GM21786 (cell line): ENCODE measurements around the gene ZMYND10.

ENCODE experiments used
- ATAC-seq: cut with Tn5 transposase; IDR thresholded peaks from one replicate; pipeline ENCODE4 v1.9.1; 2021; ENCODE audit not compliant: unreplicated experiment

ZMYND10 gene

DNA sequence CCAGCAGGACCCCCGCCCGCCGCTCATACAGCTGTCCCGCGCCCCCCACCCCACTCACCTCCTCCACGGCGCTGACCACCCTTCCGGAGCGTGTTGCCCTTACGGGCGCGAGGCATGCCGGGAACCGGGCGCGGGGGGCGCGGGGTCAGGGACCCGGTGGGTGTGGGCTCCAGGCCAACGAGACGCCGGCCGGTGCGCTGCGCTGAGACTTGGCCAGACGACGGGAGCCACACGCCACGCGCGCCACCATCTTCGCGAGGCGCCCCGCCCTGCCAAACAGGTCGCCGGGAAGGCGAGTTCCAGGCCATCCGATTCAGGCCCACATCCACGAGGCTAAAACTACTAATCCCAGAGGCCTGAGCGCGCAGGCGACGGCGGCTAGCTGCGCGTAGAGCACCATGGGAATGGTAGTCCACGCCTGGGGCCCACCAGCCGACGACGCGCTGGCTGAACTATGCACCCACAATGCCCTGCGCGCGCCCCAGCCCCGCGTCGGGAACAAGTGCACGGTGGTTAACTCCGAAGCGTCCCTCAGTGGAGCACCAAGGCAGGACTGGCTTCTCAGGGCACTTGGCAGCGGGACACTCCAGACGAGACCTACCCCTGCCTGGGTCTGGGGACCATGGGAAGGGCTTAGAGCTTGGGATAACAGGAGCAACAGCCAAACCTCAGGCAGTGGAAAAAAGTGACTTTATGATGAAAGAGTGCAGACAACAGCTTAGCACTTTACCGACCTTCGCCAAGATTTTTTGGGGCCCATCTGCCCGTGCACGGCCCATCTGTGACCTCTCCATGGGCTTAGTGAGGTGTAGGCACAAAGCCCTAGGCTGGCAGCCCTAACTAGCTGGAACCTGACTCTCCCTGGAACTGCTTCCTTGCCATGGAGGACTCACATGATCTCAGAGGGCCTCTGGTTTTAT is 53.1 kb downstream of the ZMYND10 start, which contains the start of gene IFRD2:
Gene IFRD2, minus strand, starts transcription at position 271 of the 920 bp plus-strand sequence. Its CDS starts 155 bp downstream, at position 116.
- ATAC-seq, result peak; percentile 98
